NCI-H774 (cell line): ENCODE results near the gene MAP3K10.
A peak's percentile ranks its signal among the peaks of the same experiment; 100 is the strongest.

Experiments
- DNase-seq: peaks from one replicate; lab custom pipeline; 2025; lab: John Stamatoyannopoulos, UW

Gene MAP3K10

GRCh38 chr19:40174092-40174491, 17.1 kb upstream of the MAP3K10 start:
- DNase-seq: no peak

- DNase-seq: no peak
Measured at GRCh38 chr19:40175820-40176219, 15.4 kb upstream of the MAP3K10 start.

- DNase-seq: no peak
Measured at GRCh38 chr19:40177286-40178070, 13.7 kb upstream of the MAP3K10 start.

GRCh38 chr19:40178756-40179155, 12.5 kb upstream of the MAP3K10 start:
- DNase-seq: no peak

GRCh38 chr19:40184273-40184672, 7.0 kb upstream of the MAP3K10 start:
- DNase-seq: no peak

- DNase-seq: peak; percentile 2
Measured at GRCh38 chr19:40191836-40192646, 815 bp downstream of the MAP3K10 start.

GRCh38 chr19:40192758-40193586, 1.7 kb downstream of the MAP3K10 start:
- DNase-seq: no peak

- DNase-seq: no peak
Measured at GRCh38 chr19:40193587-40193849, 2.3 kb downstream of the MAP3K10 start.

- DNase-seq: no peak
Measured at GRCh38 chr19:40198272-40198990, 7.2 kb downstream of the MAP3K10 start.

GRCh38 chr19:40200341-40201099, 9.3 kb downstream of the MAP3K10 start:
- no peak for DNase-seq

- no peak for DNase-seq
Measured at GRCh38 chr19:40204381-40204780, 13.2 kb downstream of the MAP3K10 start.

GRCh38 chr19:40205760-40206159, 14.5 kb downstream of the MAP3K10 start:
- no peak for DNase-seq

- DNase-seq: no peak
Measured at GRCh38 chr19:40208602-40209001, 17.4 kb downstream of the MAP3K10 start.

GRCh38 chr19:40210889-40211288, 19.7 kb downstream of the MAP3K10 start:
- no peak for DNase-seq

GRCh38 chr19:40213251-40213829, 22.1 kb downstream of the MAP3K10 start:
- DNase-seq: no peak

GRCh38 chr19:40213882-40214570, 22.8 kb downstream of the MAP3K10 start:
- no peak for DNase-seq

GRCh38 chr19:40214936-40215335, 23.7 kb downstream of the MAP3K10 start:
- no peak for DNase-seq

- DNase-seq: no peak
Measured at GRCh38 chr19:40216013-40216776, 25.0 kb downstream of the MAP3K10 start.

- no peak for DNase-seq
Measured at GRCh38 chr19:40216777-40217026, 25.5 kb downstream of the MAP3K10 start.
